ENCODE data around the gene DNAH6. TPM values are rescaled to one million over a fixed set of nuclear protein-coding genes. Genes with fewer than 3 reads are reported as not detected.

Gene DNAH6
- total RNA-seq, 1 donor from 2014 or later = 1.1 TPM

DNA sequence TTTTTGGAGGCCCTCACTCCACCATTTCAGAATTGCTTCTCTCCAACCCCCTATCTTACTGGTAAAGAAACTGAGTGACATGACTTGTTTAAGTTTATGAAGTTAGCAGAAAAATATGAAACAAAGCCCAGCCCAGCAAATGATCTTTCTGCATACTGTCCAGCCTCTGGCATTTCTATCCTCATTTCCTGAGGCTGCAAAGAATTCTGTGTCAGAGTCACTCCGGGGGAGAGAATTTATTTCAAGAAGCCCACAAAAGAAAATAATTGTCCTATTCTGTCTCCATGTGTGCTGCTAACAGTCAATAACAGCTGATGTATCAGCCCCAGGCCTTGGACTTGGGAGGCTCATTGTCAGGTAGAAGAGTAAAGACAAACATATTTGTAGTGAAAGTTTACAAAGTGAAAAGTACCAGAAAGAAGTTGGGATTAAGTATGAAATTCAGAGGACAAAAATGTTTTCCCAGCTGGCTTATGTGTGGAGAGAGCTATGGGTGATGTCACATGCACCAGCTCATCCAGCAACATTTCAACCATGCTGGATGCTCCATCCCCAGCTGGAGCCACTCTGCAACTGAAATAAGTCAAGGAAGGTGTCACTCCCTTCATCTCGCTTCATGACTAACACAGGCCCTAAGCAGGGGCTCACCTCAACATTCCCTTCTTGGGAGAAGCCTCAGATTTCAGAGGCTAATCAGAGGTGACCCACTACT, 322.3 kb downstream of the DNAH6 start:
- ATAC-seq (no peak), DNase-seq (no peak)
- Histone ChIP-seq H3K9me3 (no peaks in the 10 kb centered on the region), H3K27me3 (no peaks in the 10 kb centered on the region), H3K36me3 (no peaks in the 10 kb centered on the region), H3K27ac (no peak overlapping the region), H3K4me3 (no peak overlapping the region), H3K4me1 (no peaks in the 10 kb centered on the region)
- TF ChIP-seq CTCF (IDR thresholded peaks at IDR 0.05) = no peak
- intact Hi-C loops (cut with DNase I) = no loop called here

DNA sequence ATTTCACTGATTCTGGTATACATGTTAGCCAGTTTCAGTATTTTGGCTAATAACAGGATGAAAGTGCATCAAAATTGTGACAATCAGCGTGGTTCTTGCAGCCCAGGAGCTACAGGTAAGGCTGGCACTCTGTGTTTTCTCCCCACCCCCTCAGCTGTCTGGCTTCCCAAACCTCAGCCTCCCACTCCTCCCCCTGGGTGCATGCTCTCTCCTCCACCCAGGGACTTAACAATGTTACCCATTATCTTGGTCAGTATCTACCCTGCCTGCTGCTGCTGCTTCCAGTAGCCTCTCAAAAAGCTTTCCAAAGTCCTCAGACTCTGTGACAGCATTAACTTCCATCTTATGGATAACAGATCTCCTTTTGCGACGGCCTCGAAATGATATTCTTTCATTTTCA, 323.6 kb downstream of the DNAH6 start:
- Histone ChIP-seq H3K36me3 (no peaks in the 10 kb centered on the region), H3K4me3 (no peak overlapping the region), H3K27ac (no peak overlapping the region), H3K9me3 (no peaks in the 10 kb centered on the region), H3K27me3 (no peaks in the 10 kb centered on the region), H3K4me1 (no peaks in the 10 kb centered on the region)
- DNase-seq (no peak), ATAC-seq (no peak)
- intact Hi-C loops (cut with DNase I) = no loop called here
- no peak for TF ChIP-seq CTCF (IDR thresholded peaks at IDR 0.05)

DNA sequence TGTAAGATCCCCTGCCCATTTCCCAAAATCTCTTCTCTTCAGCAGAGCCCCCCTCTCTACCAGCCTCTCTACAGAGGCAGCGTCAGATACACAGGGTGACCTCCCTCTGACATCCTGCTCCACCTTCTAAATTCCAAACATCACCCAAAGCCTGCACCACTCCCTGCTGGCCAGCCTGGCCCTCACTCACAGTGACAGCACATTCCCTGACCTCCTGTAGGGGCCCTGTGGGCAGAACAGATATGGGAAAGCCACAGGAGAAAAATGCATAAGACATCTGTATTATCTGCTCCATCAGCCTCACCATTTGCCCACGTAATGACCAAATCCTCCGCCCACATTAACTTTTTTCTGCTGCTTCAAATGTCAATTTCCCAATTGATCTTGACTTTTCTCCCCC, 324.0 kb downstream of the DNAH6 start:
- ATAC-seq = no peak
- no peaks in the 10 kb centered on the region for H3K4me1 ChIP-seq
- H3K9me3 ChIP-seq = no peaks in the 10 kb centered on the region
- H3K27me3 ChIP-seq = no peaks in the 10 kb centered on the region
- no peaks in the 10 kb centered on the region for H3K36me3 ChIP-seq
- no peak overlapping the region for H3K4me3 ChIP-seq
- H3K27ac ChIP-seq = no peak overlapping the region
- intact Hi-C loops (cut with DNase I) = no loop called here
- no peak for TF ChIP-seq CTCF (IDR thresholded peaks at IDR 0.05)
- DNase-seq = no peak

GRCh38 chr2:84841577-84841976, 325.3 kb downstream of the DNAH6 start:
- no peak overlapping the region for H3K27ac ChIP-seq
- H3K9me3 ChIP-seq = no peaks in the 10 kb centered on the region
- ATAC-seq = no peak
- intact Hi-C loops (cut with DNase I) = no loop called here
- no peaks in the 10 kb centered on the region for H3K36me3 ChIP-seq
- no peak for DNase-seq
- no peaks in the 10 kb centered on the region for H3K27me3 ChIP-seq
- H3K4me3 ChIP-seq = no peak overlapping the region
- TF ChIP-seq CTCF (IDR thresholded peaks at IDR 0.05) = no peak
- no peaks in the 10 kb centered on the region for H3K4me1 ChIP-seq

DNA sequence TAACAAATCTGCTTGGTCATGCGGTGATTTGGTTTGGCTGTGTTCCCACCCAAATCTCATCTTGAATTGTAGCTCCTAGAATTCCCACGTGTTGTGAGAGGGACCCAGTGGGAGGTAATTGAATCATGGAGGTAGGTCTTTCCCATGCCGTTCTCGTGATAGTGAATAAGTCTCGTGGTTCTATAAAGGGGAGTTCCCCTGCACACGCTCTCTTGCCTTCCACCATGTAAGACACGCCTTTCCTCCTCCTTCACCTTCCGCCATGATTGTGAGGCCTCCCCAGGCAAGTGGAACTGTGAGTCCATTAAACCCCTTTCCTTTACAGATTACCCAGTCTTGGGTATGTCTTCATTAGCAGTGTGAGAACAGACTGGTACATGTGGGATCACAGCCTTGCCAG, 327.8 kb downstream of the DNAH6 start:
- ATAC-seq (no peak), DNase-seq (no peak)
- intact Hi-C loops (cut with DNase I) = no loop called here
- Histone ChIP-seq H3K4me3 (no peak overlapping the region), H3K4me1 (no peaks in the 10 kb centered on the region), H3K36me3 (no peaks in the 10 kb centered on the region), H3K27ac (no peak overlapping the region), H3K9me3 (no peaks in the 10 kb centered on the region), H3K27me3 (no peaks in the 10 kb centered on the region)
- no peak for TF ChIP-seq CTCF (IDR thresholded peaks at IDR 0.05)
